ENCODE results near the gene L3MBTL2. TPM values are rescaled to one million over a fixed set of nuclear protein-coding genes. Genes with fewer than 3 reads are reported as not detected.
A peak's percentile ranks its signal among the peaks of the same experiment; 100 is the strongest.

Gene L3MBTL2
- total RNA-seq, 1 experiment from 2014 or later: 24.7 TPM

- TF ChIP-seq CTCF (IDR thresholded peaks at IDR 0.05 in 2 of 3, conservative IDR thresholded peaks at IDR 0.05 in 1 of 3; ENCODE audit: borderline replicate concordance in 1 of 3, insufficient read depth in 1 of 3, low read depth in 2 of 3, low read length in 2 of 3) (peak; percentile 18 to 42 (median 28); a peak in 4 of 6 replicates), ZBTB33 (IDR thresholded peaks at IDR 0.05; ENCODE audit: extremely low read depth, insufficient replicate concordance, low read length) (no peak)
- no TSS peak for BruUV-seq (replicated peaks)
- no peak overlapping the region for H3K4me2 ChIP-seq (ENCODE audit: low read length)
- H3K36me3 ChIP-seq (ENCODE audit: control insufficient read depth in 1 of 2, insufficient read depth in 2 of 2, low read length in 2 of 2): no peaks in the 10 kb centered on the region
- peaks cover 4% of the 10 kb centered on the region; the same call in 1 of the 2 replicates for H4K20me1 ChIP-seq (ENCODE audit: insufficient read depth)
- no peaks in the 10 kb centered on the region for H3K9me2 ChIP-seq (ENCODE audit: insufficient read depth)
- CTCF ChIA-PET: no interaction called here
- no peak for DNase-seq (ENCODE audit: low read depth, low spot score)
- intact Hi-C loops (cut with micrococcal nuclease): loop anchor here (2.0 kb wide), 1 partner anchor 315 kb away; no protein-coding TSS in a partner anchor
- H3K9ac ChIP-seq (ENCODE audit: low read length): no peak overlapping the region
- H3K79me2 ChIP-seq (ENCODE audit: insufficient read depth, low read length): no peaks in the 10 kb centered on the region
- H3K9me3 ChIP-seq (ENCODE audit: control insufficient read depth in 1 of 2, insufficient read depth in 1 of 2, low read depth in 1 of 2, low read length in 2 of 2): no peaks in the 10 kb centered on the region
- H3K27me3 ChIP-seq (ENCODE audit: insufficient read depth, low read length): no peaks in the 10 kb centered on the region
- H2AFZ ChIP-seq (ENCODE audit: low read depth, low read length, poor library complexity, severe bottlenecking): no peak overlapping the region
- H3K4me3 ChIP-seq (replicated peaks in 1 of 2; ENCODE audit: low read depth in 1 of 2, low read length in 2 of 2): no peak overlapping the region
- POLR2A ChIA-PET: interaction anchor here (0.6 kb wide), 1 partner anchor 11 kb away, joined by 3 read pairs; no protein-coding TSS in a partner anchor
- RAD21 ChIA-PET (ENCODE audit: low non-redundant PET in 1 of 2, low total read pairs in 2 of 2, uncharacterized antibody in 2 of 2, unreplicated experiment in 2 of 2): interaction anchor here (1.1 to 2.1 kb wide), 2 partner anchors 315 to 316 kb away, joined by 5 to 13 read pairs; no protein-coding TSS in a partner anchor
- ATAC-seq: peak; percentile 71
- no peak overlapping the region for H3K27ac ChIP-seq (ENCODE audit: low read depth, low read length)
- peaks cover 11 to 12% of the 10 kb centered on the region in 2 experiments; a peak in 3 of 4 replicates for H3K4me1 ChIP-seq (ENCODE audit: control insufficient read depth in 1 of 2, insufficient read depth in 2 of 2, low read length in 2 of 2)
Observed at GRCh38 chr22:41237707-41238569, 32.8 kb downstream of the L3MBTL2 start.

All from HCT116 (cell line).